Measurements from ENCODE around the gene ZYG11B. TPM values are rescaled to one million over a fixed set of nuclear protein-coding genes. Genes with fewer than 3 reads are reported as not detected.

The ZYG11B gene
- total RNA-seq, 4 donors from 2014 or later = 48.3 to 67.2 (median 59.7) TPM

GRCh38 chr1:52738893-52739292 is 12.6 kb downstream of the ZYG11B start:
- TF ChIP-seq POLR2A (IDR thresholded peaks at IDR 0.05) (no peak), EP300 (IDR thresholded peaks at IDR 0.05) (no peak)
- Histone ChIP-seq H3K27me3 (no peaks in the 10 kb centered on the region), H3K27ac (peak overlapping the region in 1 of 4 donors; percentile 21), H3K4me3 (no peak overlapping the region), H3K36me3 (no peaks in the 10 kb centered on the region), H3K9me3 (no peaks in the 10 kb centered on the region), H3K4me1 (peaks cover 0 to 51% (median 12%) of the 10 kb centered on the region in 3 donors)
- 72 to 82% methylated on average over 4 to 5 of the region's 10 CpGs for WGBS, 2 donors (ENCODE audit: low coverage in 1 of 2)
- no peak for ATAC-seq

- peak overlapping the region in 1 of 4 donors; percentile 21 for H3K27ac ChIP-seq
- H3K27me3 ChIP-seq = no peaks in the 10 kb centered on the region
- peaks cover 0 to 48% (median 12%) of the 10 kb centered on the region in 3 donors for H3K4me1 ChIP-seq
- no peaks in the 10 kb centered on the region for H3K36me3 ChIP-seq
- no peaks in the 10 kb centered on the region for H3K9me3 ChIP-seq
- no peak for ATAC-seq
- WGBS, 2 donors (ENCODE audit: low coverage in 1 of 2) = 67 to 73% methylated on average over 3 of the region's 4 CpGs
- no peak overlapping the region for H3K4me3 ChIP-seq
- TF ChIP-seq EP300 (IDR thresholded peaks at IDR 0.05) (no peak), CTCF (IDR thresholded peaks at IDR 0.05) (no peak), POLR2AphosphoS5 (IDR thresholded peaks at IDR 0.05) (no peak), POLR2A (IDR thresholded peaks at IDR 0.05) (no peak)
Measured at GRCh38 chr1:52739699-52740467, 13.6 kb downstream of the ZYG11B start.

GRCh38 chr1:52741259-52741658 is 15.0 kb downstream of the ZYG11B start:
- Histone ChIP-seq H3K4me1 (peaks cover 0 to 48% (median 12%) of the 10 kb centered on the region in 3 donors), H3K4me3 (no peak overlapping the region), H3K36me3 (no peaks in the 10 kb centered on the region), H3K27me3 (no peaks in the 10 kb centered on the region), H3K27ac (no peak overlapping the region), H3K9me3 (no peaks in the 10 kb centered on the region)
- TF ChIP-seq POLR2AphosphoS5 (IDR thresholded peaks at IDR 0.05) (no peak), POLR2A (IDR thresholded peaks at IDR 0.05) (no peak), CTCF (IDR thresholded peaks at IDR 0.05) (no peak), EP300 (IDR thresholded peaks at IDR 0.05) (no peak)
- ATAC-seq = no peak
- WGBS, 2 donors (ENCODE audit: low coverage in 1 of 2) = 38 to 75% methylated on average over 2 of the region's 3 CpGs

GRCh38 chr1:52746189-52746588 is 19.9 kb downstream of the ZYG11B start:
- Histone ChIP-seq H3K4me3 (no peak overlapping the region), H3K27me3 (no peaks in the 10 kb centered on the region), H3K9me3 (no peaks in the 10 kb centered on the region), H3K36me3 (no peaks in the 10 kb centered on the region), H3K27ac (no peak overlapping the region), H3K4me1 (peaks cover 0 to 38% (median 12%) of the 10 kb centered on the region in 3 donors)
- no peak for TF ChIP-seq POLR2A (IDR thresholded peaks at IDR 0.05)
- no peak for TF ChIP-seq EP300 (IDR thresholded peaks at IDR 0.05)
- TF ChIP-seq POLR2AphosphoS5 (IDR thresholded peaks at IDR 0.05) = no peak
- TF ChIP-seq CTCF (IDR thresholded peaks at IDR 0.05) = no peak
- 71 to 90% methylated on average over 3 to 4 of the region's 4 CpGs for WGBS, 2 donors (ENCODE audit: low coverage in 1 of 2)
- no peak for ATAC-seq

- H3K27me3 ChIP-seq = no peaks in the 10 kb centered on the region
- WGBS, 2 donors (ENCODE audit: low coverage in 1 of 2) = 56 to 100% methylated on average over 1 of the region's 1 CpG
- no peak for ATAC-seq
- no peaks in the 10 kb centered on the region for H3K9me3 ChIP-seq
- no peaks in the 10 kb centered on the region for H3K36me3 ChIP-seq
- TF ChIP-seq EP300 (IDR thresholded peaks at IDR 0.05) = no peak
- TF ChIP-seq CTCF (IDR thresholded peaks at IDR 0.05) = no peak
- TF ChIP-seq POLR2A (IDR thresholded peaks at IDR 0.05) = no peak
- H3K4me1 ChIP-seq = peaks cover 0 to 50% (median 23%) of the 10 kb centered on the region in 3 donors
- H3K4me3 ChIP-seq = no peak overlapping the region
- no peak overlapping the region for H3K27ac ChIP-seq
Measured at GRCh38 chr1:52747450-52747849, 21.2 kb downstream of the ZYG11B start.

All from gastroesophageal sphincter (tissue), 4 donors.